ENCODE results near the gene WDFY3. TPM values are rescaled to one million over a fixed set of nuclear protein-coding genes. Genes with fewer than 3 reads are reported as not detected.

The WDFY3 gene
- total RNA-seq, 1 donor from 2014 or later = 126 TPM

- DNase-seq = no peak
- ATAC-seq = peak; percentile 31
- Histone ChIP-seq H3K27ac (no peak overlapping the region), H3K4me3 (no peak overlapping the region), H3K27me3 (no peaks in the 10 kb centered on the region), H3K36me3 (no peaks in the 10 kb centered on the region), H3K4me1 (peaks cover 24% of the 10 kb centered on the region), H3K9me3 (no peaks in the 10 kb centered on the region)
- intact Hi-C loops (cut with DNase I) = no loop called here
- no peak for TF ChIP-seq CTCF (IDR thresholded peaks at IDR 0.05)
Measured at GRCh38 chr4:84948056-84948455, 18.4 kb downstream of the WDFY3 start.

- DNase-seq (no peak), ATAC-seq (peak; percentile 35)
- TF ChIP-seq CTCF (IDR thresholded peaks at IDR 0.05) = no peak
- Histone ChIP-seq H3K36me3 (no peaks in the 10 kb centered on the region), H3K27ac (no peak overlapping the region), H3K9me3 (peaks cover 7% of the 10 kb centered on the region), H3K4me1 (peaks cover 24% of the 10 kb centered on the region), H3K27me3 (no peaks in the 10 kb centered on the region), H3K4me3 (no peak overlapping the region)
- intact Hi-C loops (cut with DNase I) = no loop called here
Measured at GRCh38 chr4:84944947-84945346, 21.5 kb downstream of the WDFY3 start.

- intact Hi-C loops (cut with DNase I) = no loop called here
- TF ChIP-seq CTCF (IDR thresholded peaks at IDR 0.05) = no peak
- Histone ChIP-seq H3K4me1 (peaks cover 29% of the 10 kb centered on the region), H3K27ac (no peak overlapping the region), H3K27me3 (no peaks in the 10 kb centered on the region), H3K4me3 (no peak overlapping the region), H3K9me3 (peaks cover 7% of the 10 kb centered on the region), H3K36me3 (no peaks in the 10 kb centered on the region)
- no peak for ATAC-seq
- no peak for DNase-seq
Measured at GRCh38 chr4:84940960-84941359, 25.5 kb downstream of the WDFY3 start.

GRCh38 chr4:84939113-84939512 lies 27.4 kb downstream of the WDFY3 start:
- TF ChIP-seq CTCF (IDR thresholded peaks at IDR 0.05) = no peak
- ATAC-seq = no peak
- Histone ChIP-seq H3K27me3 (no peaks in the 10 kb centered on the region), H3K4me1 (peaks cover 19% of the 10 kb centered on the region), H3K36me3 (no peaks in the 10 kb centered on the region), H3K4me3 (no peak overlapping the region), H3K9me3 (peaks cover 7% of the 10 kb centered on the region), H3K27ac (peak overlapping the region; percentile 1)
- intact Hi-C loops (cut with DNase I) = no loop called here
- DNase-seq = no peak

- Histone ChIP-seq H3K9me3 (peaks cover 7% of the 10 kb centered on the region), H3K4me1 (peaks cover 19% of the 10 kb centered on the region), H3K4me3 (no peak overlapping the region), H3K27ac (no peak overlapping the region), H3K36me3 (no peaks in the 10 kb centered on the region), H3K27me3 (no peaks in the 10 kb centered on the region)
- ATAC-seq (no peak), DNase-seq (no peak)
- intact Hi-C loops (cut with DNase I) = no loop called here
- no peak for TF ChIP-seq CTCF (IDR thresholded peaks at IDR 0.05)
Measured at GRCh38 chr4:84938316-84938715, 28.2 kb downstream of the WDFY3 start.

GRCh38 chr4:84937381-84937977 lies 29.0 kb downstream of the WDFY3 start:
- TF ChIP-seq CTCF (IDR thresholded peaks at IDR 0.05) = no peak
- Histone ChIP-seq H3K4me1 (peaks cover 19% of the 10 kb centered on the region), H3K9me3 (peaks cover 6% of the 10 kb centered on the region), H3K27ac (no peak overlapping the region), H3K27me3 (no peaks in the 10 kb centered on the region), H3K36me3 (no peaks in the 10 kb centered on the region), H3K4me3 (no peak overlapping the region)
- ATAC-seq (no peak), DNase-seq (no peak)
- intact Hi-C loops (cut with DNase I) = no loop called here
